HG03139 (cell line): Measurements from ENCODE around the gene RNF25.
"Not testable (repeated sequence)": the region's sequence is repeated elsewhere in the genome, so short reads cannot be mapped to it uniquely, and the experiment has no call there.

Experiments
- ATAC-seq: cut with Tn5 transposase; IDR thresholded peaks from one replicate; pipeline ENCODE4 v1.9.1; 2021; ENCODE audit not compliant: unreplicated experiment

RNF25 gene

GRCh38 chr2:218671654-218672566 is at the start of gene RNF25, which contains the start of gene STK36:
TSS of gene RNF25 (minus strand) at chr2:218672002. CDS start at chr2:218671970, 32 bp downstream.
TSS of gene STK36 (plus strand) at chr2:218672086. CDS start at chr2:218672830, 744 bp downstream.
- ATAC-seq: peak; percentile 97

- ATAC-seq: no peak
These were observed 49.7 kb upstream of the RNF25 start for GRCh38 chr2:218721488-218721887.

GRCh38 chr2:218720048-218721041 is 48.5 kb upstream of the RNF25 start:
- no peak for ATAC-seq

GRCh38 chr2:218719457-218719856 is 47.7 kb upstream of the RNF25 start:
- ATAC-seq: no peak

- ATAC-seq: no peak
These were observed 46.3 kb upstream of the RNF25 start for GRCh38 chr2:218718058-218718457.

- no peak for ATAC-seq
These were observed 45.5 kb upstream of the RNF25 start for GRCh38 chr2:218717262-218717661.

GRCh38 chr2:218716070-218716469 is 44.3 kb upstream of the RNF25 start:
- ATAC-seq: no peak

- ATAC-seq: no peak
These were observed 42.1 kb upstream of the RNF25 start for GRCh38 chr2:218713922-218714321.

GRCh38 chr2:218711550-218711929 is 39.7 kb upstream of the RNF25 start:
- ATAC-seq: no peak

- peak; percentile 93 for ATAC-seq
These were observed 39.1 kb upstream of the RNF25 start, which contains the start of gene TTLL4 for GRCh38 chr2:218710687-218711549. TSS of gene TTLL4 (plus strand) at chr2:218710835. CDS start at chr2:218737677, 26,842 bp downstream.

GRCh38 chr2:218710334-218710686 is 38.5 kb upstream of the RNF25 start:
- ATAC-seq: no peak

- no peak for ATAC-seq
These were observed 38.1 kb upstream of the RNF25 start for GRCh38 chr2:218709908-218710307.

GRCh38 chr2:218708086-218708485 is 36.3 kb upstream of the RNF25 start:
- ATAC-seq: no peak

GRCh38 chr2:218703341-218703740 is 31.5 kb upstream of the RNF25 start:
- no peak for ATAC-seq

GRCh38 chr2:218701806-218702205 is 30.0 kb upstream of the RNF25 start:
- ATAC-seq: no peak

GRCh38 chr2:218698885-218699284 is 27.1 kb upstream of the RNF25 start:
- ATAC-seq: no peak

- ATAC-seq: no peak
These were observed 22.8 kb upstream of the RNF25 start for GRCh38 chr2:218694405-218695145.

- no peak for ATAC-seq
These were observed 19.4 kb upstream of the RNF25 start for GRCh38 chr2:218691234-218691633.

GRCh38 chr2:218687400-218688060 is 15.7 kb upstream of the RNF25 start:
- not testable (repeated sequence) for ATAC-seq
